K562 (cell line): ENCODE measurements around the gene CTAGE1. TPM values are rescaled to one million over a fixed set of nuclear protein-coding genes. Genes with fewer than 3 reads are reported as not detected.

Source experiments
- ATAC-seq: fragments of 200-7000 bp; cut with Tn5 transposase; 3 replicates; pipeline ENCODE4 v1.9.1; 2020; ENCODE audit warnings: moderate library complexity
- BruUV-seq: library from RNA; stranded (reverse); fragments of 400-500 nt; replicated peaks from 2 replicates; lab custom pipeline; 2021; lab: Mats Ljungman, UMichigan
- CTCF ChIA-PET: fragments of 300-600 bp; formaldehyde crosslinking; extraction: SDS; loops from one replicate; lab custom pipeline; 2021; ENCODE audit warnings: low intra/inter-chr PET ratio; lab: Yijun Ruan, JAX
- POLR2A ChIA-PET: fragments of 300-600, 350-650 bp; sonication (Branson Sonifier 250); formaldehyde crosslinking; extraction: SDS; loops from one replicate; lab custom pipeline; 2021; ENCODE audit warnings: antibody characterized with exemption, inconsistent platforms; lab: Yijun Ruan, JAX
- DNase-seq, 4 experiments: peaks; one replicate each; pipeline versions ENCODE4 v3.0.0 to v3.0.0-alpha.2; 2011 to 2018; ENCODE audit warnings: low spot score in 3 of 4, mixed read lengths in 3 of 4; ENCODE audit errors: extremely low read depth in 1 of 4
- FAIRE-seq: peaks from 2 replicates; lab custom pipeline; 2011; peaks lifted over from hg19 to GRCh38; lab: Jason Lieb, UNC
- H2AFZ ChIP-seq: 2 replicates; pipeline ENCODE4 v1.6.0; 2011; ENCODE audit warnings: low read depth, low read length, control low read depth, inconsistent platforms
- H3K27ac ChIP-seq: fragments of 200-600 bp; 3 replicates; pipeline ENCODE4 v1.8.0; 2011; ENCODE audit warnings: low read depth, mild to moderate bottlenecking, control low read depth, inconsistent platforms, low read length, moderate library complexity, mixed read lengths; ENCODE audit errors: extremely low read depth
- H3K27me3 ChIP-seq, 2 experiments: fragments of 300-600 bp in 1 of 2; 2 replicates in 1 of 2; 3 replicates in 1 of 2; pipeline versions ENCODE4 v1.6.0 to v1.8.0; 2011; ENCODE audit warnings: inconsistent platforms in 2 of 2, low read length in 2 of 2, mild to moderate bottlenecking in 1 of 2, mixed read lengths in 1 of 2, moderate library complexity in 1 of 2; ENCODE audit not compliant: control insufficient read depth in 2 of 2, insufficient read depth in 2 of 2
- H3K36me3 ChIP-seq: fragments of 300-600 bp; 3 replicates; pipeline ENCODE4 v1.8.0; 2011; ENCODE audit warnings: mild to moderate bottlenecking, low read length, inconsistent platforms; ENCODE audit not compliant: control insufficient read depth, insufficient read depth
- H3K4me1 ChIP-seq, 2 experiments: fragments of 200-600 bp in 1 of 2; replicated peaks in 1 of 2; 2 replicates in 1 of 2; 3 replicates in 1 of 2; pipeline versions ENCODE4 v1.5.1 to v1.8.0; 2011; ENCODE audit warnings: inconsistent platforms in 2 of 2, low read length in 2 of 2, mild to moderate bottlenecking in 1 of 2, mixed read lengths in 1 of 2, moderate library complexity in 1 of 2; ENCODE audit not compliant: control insufficient read depth in 2 of 2, insufficient read depth in 2 of 2
- H3K4me2 ChIP-seq: 2 replicates; pipeline ENCODE4 v1.6.1; 2011; ENCODE audit warnings: low read length, control low read depth, inconsistent platforms, mixed read lengths; ENCODE audit not compliant: insufficient read depth
- H3K4me3 ChIP-seq: fragments of 200-600 bp; sonication (generic), shearing (Covaris generic); 2 replicates; pipeline ENCODE4 v1.5.1; 2016; ENCODE audit warnings: control low read depth, inconsistent platforms
- H3K79me2 ChIP-seq: fragments of 200-600 bp; 3 replicates; pipeline ENCODE4 v1.8.0; 2011; ENCODE audit warnings: low read length, inconsistent platforms; ENCODE audit not compliant: control insufficient read depth, insufficient read depth
- H3K9ac ChIP-seq, 2 experiments: 2 replicates each; pipeline versions ENCODE4 v1.6.0 to v1.6.1; 2011; ENCODE audit warnings: low read depth in 2 of 2, low read length in 2 of 2, control low read depth in 1 of 2, inconsistent platforms in 1 of 2, mild to moderate bottlenecking in 1 of 2, mixed read lengths in 1 of 2; ENCODE audit not compliant: insufficient read depth in 1 of 2
- H3K9me1 ChIP-seq: one replicate; pipeline ENCODE4 v1.6.0; 2011; ENCODE audit warnings: inconsistent platforms, mild to moderate bottlenecking, low read length, moderate library complexity; ENCODE audit not compliant: control insufficient read depth, insufficient read depth
- H3K9me3 ChIP-seq: replicated peaks from 2 replicates; pipeline ENCODE4 v1.5.1; 2011; ENCODE audit warnings: low read depth, low read length, inconsistent platforms; ENCODE audit not compliant: control insufficient read depth, insufficient read depth
- H4K20me1 ChIP-seq: replicated peaks from 2 replicates; pipeline ENCODE4 v1.6.1; 2011; ENCODE audit warnings: low read length, inconsistent platforms, mixed read lengths; ENCODE audit not compliant: control insufficient read depth, insufficient read depth
- BMI1 ChIP-seq: fragments of 150-350 bp; IDR thresholded peaks from 2 replicates; pipeline ENCODE4 v1.6.1; 2014; ENCODE audit warnings: low read length
- CAMTA2 ChIP-seq: fragments of 250-450 bp; sonication (Bioruptor Pico); conservative IDR thresholded peaks from 2 replicates; pipeline ENCODE4 v1.5.1; 2022
- GATAD2A ChIP-seq: fragments of 450-650 bp; IDR thresholded peaks from 2 replicates; pipeline ENCODE4 v1.6.1; 2017
- GTF2E2 ChIP-seq: fragments of 200-800 bp; sonication (Bioruptor generic); IDR thresholded peaks from 2 replicates; pipeline ENCODE4 v1.6.1; 2016; ENCODE audit warnings: missing genetic modification characterization, missing compliant biosample characterization
- KAT7 ChIP-seq: sonication (generic); formaldehyde crosslinking; IDR thresholded peaks from 2 replicates; pipeline ENCODE4 v1.8.0; 2022; ENCODE audit warnings: missing genetic modification reagents, mild to moderate bottlenecking, borderline replicate concordance
- MECOM ChIP-seq: fragments of 250-450 bp; sonication (Bioruptor Pico); IDR thresholded peaks from 2 replicates; pipeline ENCODE4 v1.8.0; 2022; ENCODE audit warnings: inconsistent platforms
- SRF ChIP-seq, 2 experiments: fragments of 250-450, 450-650 bp in 1 of 2; sonication (Bioruptor Pico) in 1 of 2; sonication (generic) in 1 of 2; formaldehyde crosslinking; IDR thresholded peaks; 2 replicates each; pipeline versions ENCODE4 v1.5.0 to v1.5.1; 2020 to 2022; ENCODE audit warnings: mild to moderate bottlenecking in 1 of 2, missing genetic modification reagents in 1 of 2
- ZNF280A ChIP-seq: fragments of 450-650 bp; IDR thresholded peaks from 2 replicates; pipeline ENCODE4 v1.6.1; 2018; ENCODE audit warnings: mild to moderate bottlenecking, low read depth; ENCODE audit not compliant: partially characterized antibody
- ZNF518B ChIP-seq: fragments of 250-450 bp; sonication (Bioruptor Pico); IDR thresholded peaks from 2 replicates; pipeline ENCODE4 v1.5.0; 2021; ENCODE audit warnings: mild to moderate bottlenecking, moderate library complexity
- ZNF766 ChIP-seq: fragments of 200-800 bp; sonication (Bioruptor generic); conservative IDR thresholded peaks from 2 replicates; pipeline ENCODE4 v1.6.1; 2016; ENCODE audit warnings: missing genetic modification characterization, missing compliant biosample characterization
- WGBS: fragments of 100-300 bp; shearing (Covaris generic); methylation state at CpG from one replicate; pipeline ENCODE4 v1.1.6; 2016; ENCODE audit warnings: low coverage, mixed read lengths; ENCODE audit not compliant: insufficient coverage; ENCODE audit errors: missing lambda C conversion rate; 5-methylcytosine and 5-hydroxymethylcytosine counted together
- in situ Hi-C: fragments of 300-500 bp; cut with MboI; formaldehyde crosslinking; loops from 4 replicates; pipeline ENCODE4 v1.15.0; 2018; ENCODE audit warnings: inconsistent platforms, mixed read lengths
- intact Hi-C: fragments of 100-400 bp; cut with micrococcal nuclease; formaldehyde crosslinking; loops from 2 replicates; pipeline ENCODE4 v1.14.2; 2022
- polyA plus RNA-seq, 8 experiments: library from polyadenylated mRNA; depleted of rRNA in 4 of 8; stranded (reverse) in 5 of 8; unstranded in 3 of 8; fragments of >200 nt; fragmentation: Nextera tagmentation in 2 of 8; fragmentation: Illumina TruSeq in 1 of 8; extraction: Ambion mirVana in 2 of 8; extraction: Trizol in 1 of 8; gene quantifications; 2 replicates each; pipeline versions ENCODE4 v1.2.1 to v1.2.3, GENCODE V29; 2011 to 2014; ENCODE audit warnings: inconsistent platforms in 1 of 8, missing spikeins in 1 of 8
- total RNA-seq, 7 experiments: library from RNA; depleted of rRNA in 6 of 7; stranded (reverse); fragments of >200 nt in 6 of 7; fragmentation: Illumina TruSeq in 2 of 7; extraction: Trizol in 2 of 7; gene quantifications; 2 replicates each; pipeline versions ENCODE4 v1.2.1 to v1.2.3, GENCODE V29; 2011 to 2021; ENCODE audit warnings: low replicate concordance in 1 of 7
- TF ChIP-seq, protein P1 (sequence below): fragments of 450-650 bp; formaldehyde crosslinking; IDR thresholded peaks from 2 replicates; pipeline ENCODE4 v1.4.0; 2020; ENCODE audit warnings: mild to moderate bottlenecking, moderate library complexity
- TF ChIP-seq, protein P2 (sequence below): fragments of 200-800 bp; sonication (Bioruptor generic); IDR thresholded peaks from 2 replicates; pipeline ENCODE4 v1.6.1; 2017; ENCODE audit warnings: missing genetic modification characterization, missing compliant biosample characterization

The CTAGE1 gene
- total and polyA plus RNA-seq, 9 of the 15 experiments (the other 6 are each of a cell fraction or from before 2014, with no cell fraction given) = not detected

DNA sequence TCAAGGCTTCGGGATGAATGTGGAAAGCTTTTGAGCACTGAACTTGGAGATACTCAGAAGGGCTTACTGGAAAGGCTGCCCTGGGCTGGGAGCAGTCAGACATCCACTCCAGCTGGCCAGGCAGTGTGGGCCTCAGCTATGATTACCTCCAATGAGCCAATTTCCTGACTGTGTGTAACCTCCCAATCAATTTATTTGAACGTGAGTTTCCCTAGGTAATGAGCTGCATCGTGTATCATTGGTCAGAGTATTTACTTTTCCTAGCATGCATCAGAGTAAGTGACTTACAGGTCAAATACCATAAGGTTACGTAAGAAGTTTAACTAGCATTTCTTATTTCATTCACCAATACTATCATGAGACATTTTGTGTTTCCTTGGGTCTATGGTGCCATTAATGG is 11.0 kb upstream of the CTAGE1 start:
- H3K4me1 ChIP-seq = peaks cover 0 to 9% of the 10 kb centered on the region in 2 experiments; a peak in 3 of 5 replicates
- H3K4me2 ChIP-seq = no peak overlapping the region
- no peaks in the 10 kb centered on the region for H3K36me3 ChIP-seq
- WGBS = 19% methylated on average over 4 of the region's 4 CpGs
- ATAC-seq (no peak), DNase-seq (no peak), FAIRE-seq (no peak)
- no peak overlapping the region for H3K4me3 ChIP-seq
- no peaks in the 10 kb centered on the region for H4K20me1 ChIP-seq
- no peaks in the 10 kb centered on the region for H3K9me3 ChIP-seq
- in situ Hi-C loops (no loop called here), intact Hi-C loops (no loop called here)
- H3K9me1 ChIP-seq = no peaks in the 10 kb centered on the region
- ChIA-PET CTCF (no interaction called here), POLR2A (interaction anchor here (0.9 to 1.4 kb wide), 2 partner anchors 10 to 139 kb away, joined by 3 read pairs; no protein-coding TSS in a partner anchor)
- H3K79me2 ChIP-seq = no peaks in the 10 kb centered on the region
- 0 out of 5 replicates have a peak, but pooled peaks cover 0 to 4% of the 10 kb centered on the region in 2 experiments for H3K27me3 ChIP-seq
- no peak overlapping the region for H3K27ac ChIP-seq
- peak overlapping the region; percentile 61; the same call in 1 of the 2 replicates for H2AFZ ChIP-seq
- no TSS peak for BruUV-seq
- no peak overlapping the region for H3K9ac ChIP-seq
- TF ChIP-seq, protein P1, sequence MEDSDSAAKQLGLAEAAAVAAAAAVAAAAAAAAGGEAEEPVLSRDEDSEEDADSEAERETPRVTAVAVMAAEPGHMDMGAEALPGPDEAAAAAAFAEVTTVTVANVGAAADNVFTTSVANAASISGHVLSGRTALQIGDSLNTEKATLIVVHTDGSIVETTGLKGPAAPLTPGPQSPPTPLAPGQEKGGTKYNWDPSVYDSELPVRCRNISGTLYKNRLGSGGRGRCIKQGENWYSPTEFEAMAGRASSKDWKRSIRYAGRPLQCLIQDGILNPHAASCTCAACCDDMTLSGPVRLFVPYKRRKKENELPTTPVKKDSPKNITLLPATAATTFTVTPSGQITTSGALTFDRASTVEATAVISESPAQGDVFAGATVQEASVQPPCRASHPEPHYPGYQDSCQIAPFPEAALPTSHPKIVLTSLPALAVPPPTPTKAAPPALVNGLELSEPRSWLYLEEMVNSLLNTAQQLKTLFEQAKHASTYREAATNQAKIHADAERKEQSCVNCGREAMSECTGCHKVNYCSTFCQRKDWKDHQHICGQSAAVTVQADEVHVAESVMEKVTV (CRISPR knock-in tag) = no peak
- no peak for TF ChIP-seq BMI1
- no peak for TF ChIP-seq MECOM
- TF ChIP-seq ZNF766 = no peak
- no peak for TF ChIP-seq CAMTA2 (CRISPR knock-in tag)
- no peak for TF ChIP-seq ZNF280A
- TF ChIP-seq, protein P2, sequence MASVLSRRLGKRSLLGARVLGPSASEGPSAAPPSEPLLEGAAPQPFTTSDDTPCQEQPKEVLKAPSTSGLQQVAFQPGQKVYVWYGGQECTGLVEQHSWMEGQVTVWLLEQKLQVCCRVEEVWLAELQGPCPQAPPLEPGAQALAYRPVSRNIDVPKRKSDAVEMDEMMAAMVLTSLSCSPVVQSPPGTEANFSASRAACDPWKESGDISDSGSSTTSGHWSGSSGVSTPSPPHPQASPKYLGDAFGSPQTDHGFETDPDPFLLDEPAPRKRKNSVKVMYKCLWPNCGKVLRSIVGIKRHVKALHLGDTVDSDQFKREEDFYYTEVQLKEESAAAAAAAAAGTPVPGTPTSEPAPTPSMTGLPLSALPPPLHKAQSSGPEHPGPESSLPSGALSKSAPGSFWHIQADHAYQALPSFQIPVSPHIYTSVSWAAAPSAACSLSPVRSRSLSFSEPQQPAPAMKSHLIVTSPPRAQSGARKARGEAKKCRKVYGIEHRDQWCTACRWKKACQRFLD (CRISPR knock-in tag) = no peak
- TF ChIP-seq KAT7 (CRISPR knock-in tag) = no peak
- TF ChIP-seq ZNF518B (CRISPR knock-in tag) = no peak
- no peak for TF ChIP-seq SRF (CRISPR knock-in tag; IDR thresholded peaks at IDR 0.05)
- no peak for TF ChIP-seq GATAD2A
- no peak for TF ChIP-seq GTF2E2 (tag)
